Heart right ventricle (tissue), 16 donors: Measurements from ENCODE around the gene SLC10A6. TPM values are rescaled to one million over a fixed set of nuclear protein-coding genes. Genes with fewer than 3 reads are reported as not detected.

Experiments used
- ATAC-seq, 8 donors: fragments of 200-7000 bp; cut with Tn5 transposase; one replicate each; pipeline ENCODE4 v1.9.1; 2020; ENCODE audit warnings: mild to moderate bottlenecking in 8 of 8, moderate library complexity in 8 of 8, moderate number of reproducible peaks in 1 of 8
- DNase-seq, 2 donors: peaks; one replicate each; pipeline ENCODE4 v3.0.0-alpha.2; 2020
- H3K27ac ChIP-seq, 10 donors: fragments of 200-600 bp; sonication (generic) in 2 of 10; one replicate each; pipeline versions ENCODE4 v1.5.0 to v1.8.0; 2020 to 2022; ENCODE audit warnings: mild to moderate bottlenecking in 3 of 10
- H3K27me3 ChIP-seq, 7 donors: fragments of 200-600 bp; one replicate each; pipeline ENCODE4 v1.8.0; 2021 to 2022; ENCODE audit warnings: mild to moderate bottlenecking in 2 of 7
- H3K36me3 ChIP-seq, 9 donors: fragments of 200-600 bp; sonication (generic) in 1 of 9; one replicate each; pipeline versions ENCODE4 v1.5.0 to v1.8.0; 2020 to 2022; ENCODE audit warnings: mild to moderate bottlenecking in 2 of 9
- H3K4me1 ChIP-seq, 9 donors: fragments of 200-600 bp; sonication (generic) in 1 of 9; one replicate each; pipeline versions ENCODE4 v1.5.0 to v1.8.0; 2020 to 2022; ENCODE audit warnings: mild to moderate bottlenecking in 4 of 9
- H3K4me3 ChIP-seq, 10 donors: fragments of 200-600 bp; sonication (generic) in 2 of 10; one replicate each; pipeline versions ENCODE4 v1.5.0 to v1.8.0; 2020 to 2022; ENCODE audit warnings: mild to moderate bottlenecking in 7 of 10, moderate library complexity in 2 of 10
- H3K9me3 ChIP-seq, 11 donors: fragments of 200-600 bp in 10 of 11; sonication (generic) in 2 of 11; one replicate each; pipeline versions ENCODE4 v1.5.0 to v1.8.0; 2013 to 2022; ENCODE audit warnings: mild to moderate bottlenecking in 2 of 11, control low read depth in 1 of 11, moderate library complexity in 1 of 11
- CTCF ChIP-seq, 9 donors: fragments of 200-600 bp; sonication (generic) in 2 of 9; IDR thresholded peaks; one replicate each; pipeline versions ENCODE4 v1.5.0 to v1.8.0; 2021 to 2022; ENCODE audit warnings: antibody characterized with exemption in 9 of 9, mild to moderate bottlenecking in 5 of 9, moderate library complexity in 1 of 9
- WGBS, 2 donors: extraction: QIAGEN DNeasy Blood & Tissue Kit; methylation state at CpG; one replicate each; pipeline ENCODE4 v1.1.7; 2013; ENCODE audit warnings: inconsistent platforms in 1 of 2; 5-methylcytosine and 5-hydroxymethylcytosine counted together
- intact Hi-C, 10 donors: fragments of 100-400 bp; cut with DNase I; formaldehyde crosslinking; loops; one replicate each; pipeline versions ENCODE4 v1.11.1 to v1.14.2; 2022
- long read RNA-seq, 3 donors: library from polyadenylated mRNA; unstranded; transcript quantifications; one replicate each; pipeline ENCODE4 v2.0.0, GENCODE V29; 2020 to 2021
- polyA plus RNA-seq, 2 donors: library from polyadenylated mRNA; stranded (reverse); fragments of 200-250 nt; gene quantifications; one replicate each; pipeline ENCODE4 v1.2.3, GENCODE V29; 2013
- total RNA-seq, 10 donors: library from RNA; stranded (reverse); fragmentation: NEBNext Ultra II Directional in 3 of 10; extraction: Animal tissue kit (Norgen Biotek cat#: 25700) in 3 of 10; gene quantifications; one replicate each; pipeline versions ENCODE4 v1.2.1 to v1.2.4, GENCODE V29; 2021 to 2023
- donor health status: Arrhythmogenic right ventricular cardiomyopathy.
- donor health status: ischemic (EF 13 %, LVEDD 7.1; RV severe dilation, severe dysfunction).
- donor health status: healthy with polysubstance abuse.
- donor health status: DM: no; HTN: yes; CAD: no.
- donor health status: DM: no; HTN: no; CAD: no.
- donor health status: ischemic (EF 25% LVEDD 6.9; RV normal size, moderate dysfunction).
- donor health status: ischemic (EF 25% LVEDD 5.7; RV mildly dilated, moderate dysfunction).
- donor health status: healthy.
- donor health status: DM: yes; HTN: yes; CAD: no.
- donor health status: Ischemic cardiomyopathy.
- donor health status: ischemic (EF 35%, LVEDD 5.7; RV mildly dilated, moderate dysfunction).
- donor health status: nonischemic (EF 11% LVEDD 7.7; RV severe dilation, severe dysfunction).
- donor health status: DM: yes; HTN: yes; CAD: no.
- donor health status: PGD.
- donor health status: ischemic (EF 29% LVEDD 5.4; RV normal size, mild dysfunction).
- donor health status: nonischemic (EF 23%, LVEDD 6.1; RV moderate dilation, normal function).

The SLC10A6 gene, protein sequence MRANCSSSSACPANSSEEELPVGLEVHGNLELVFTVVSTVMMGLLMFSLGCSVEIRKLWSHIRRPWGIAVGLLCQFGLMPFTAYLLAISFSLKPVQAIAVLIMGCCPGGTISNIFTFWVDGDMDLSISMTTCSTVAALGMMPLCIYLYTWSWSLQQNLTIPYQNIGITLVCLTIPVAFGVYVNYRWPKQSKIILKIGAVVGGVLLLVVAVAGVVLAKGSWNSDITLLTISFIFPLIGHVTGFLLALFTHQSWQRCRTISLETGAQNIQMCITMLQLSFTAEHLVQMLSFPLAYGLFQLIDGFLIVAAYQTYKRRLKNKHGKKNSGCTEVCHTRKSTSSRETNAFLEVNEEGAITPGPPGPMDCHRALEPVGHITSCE
- total RNA-seq: under 1 TPM in 9 of 10 donors, not detected in 1; 0.22 to 0.90 (median 0.55) TPM
- polyA plus RNA-seq: under 1 TPM in 1 of 2 donors, not detected in 1; 0.23 TPM
- long read RNA-seq, donor 1: 0 reads
- long read RNA-seq, donor 2: 0 reads
- long read RNA-seq, donor 3, partial matches to known transcripts: 0 of 1 reads
- long read RNA-seq, donor 3, other reads (novel, unspliced or antisense): 1 of 1 reads

DNA sequence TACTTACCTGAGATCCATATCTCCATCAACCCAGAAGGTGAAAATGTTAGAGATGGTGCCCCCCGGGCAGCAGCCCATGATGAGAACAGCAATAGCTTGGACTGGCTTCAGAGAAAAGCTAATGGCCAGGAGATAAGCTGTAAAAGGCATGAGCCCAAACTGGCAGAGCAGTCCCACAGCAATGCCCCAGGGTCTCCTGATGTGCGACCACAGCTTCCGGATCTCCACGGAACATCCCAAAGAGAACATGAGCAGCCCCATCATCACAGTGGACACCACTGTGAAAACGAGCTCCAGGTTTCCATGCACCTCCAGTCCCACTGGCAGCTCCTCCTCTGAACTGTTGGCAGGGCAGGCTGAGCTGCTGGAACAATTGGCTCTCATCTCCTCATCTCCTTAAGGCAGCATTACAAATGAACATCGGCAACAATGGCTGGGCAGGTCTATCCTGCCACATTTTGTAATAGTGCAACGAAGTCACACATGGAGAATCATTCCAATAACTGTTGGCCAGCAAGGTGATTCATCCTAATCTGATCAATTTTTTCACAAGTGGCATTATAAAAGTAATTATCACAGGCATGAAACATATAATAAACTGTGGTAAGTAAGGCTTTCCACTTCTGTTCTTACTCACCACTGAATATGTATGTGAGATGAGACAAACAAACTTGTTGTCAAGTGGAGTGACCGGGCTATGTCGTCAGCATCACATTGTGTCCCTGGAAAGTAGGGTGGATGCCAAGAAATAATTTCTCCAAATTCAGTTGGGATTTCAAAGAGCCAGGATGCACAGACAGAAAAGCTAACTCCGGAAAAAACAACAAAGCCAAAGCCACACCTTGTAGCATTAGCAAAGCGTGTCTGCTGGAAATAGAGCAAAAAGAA lies at the start of gene SLC10A6:
SLC10A6 (minus strand) TSS at position 653 of the 888 bp plus-strand sequence; CDS start at position 384, 269 bp downstream.
- Histone ChIP-seq H3K27me3 (no peaks in the 10 kb centered on the region), H3K9me3 (no peaks in the 10 kb centered on the region), H3K4me3 (peak within 1 kb of the TSS in 4 of 10 donors; percentile 17 to 33 (median 24)), H3K27ac (peak within 1 kb of the TSS in 8 of 10 donors; percentile 35 to 66 (median 45)), H3K4me1 (peaks cover 0 to 44% (median 15%) of the 10 kb centered on the region in 9 donors), H3K36me3 (no peaks in the 10 kb centered on the region)
- peak in 1 of 2 donors; percentile 39 for DNase-seq
- peak in 7 of 8 donors; percentile 62 to 85 (median 78) for ATAC-seq
- intact Hi-C loops: loop anchor here in 1 of 10 donors (5.0 kb wide), 1 partner anchor 43 kb away; the partner anchor contains the start of gene C4orf36
- TF ChIP-seq CTCF (IDR thresholded peaks at IDR 0.05): no peak
- 59 to 63% methylated on average over 11 of the region's 11 CpGs for WGBS, 2 donors

GRCh38 chr4:86898562-86898961 lies 49.4 kb upstream of the SLC10A6 start:
- intact Hi-C loops: loop anchor here in 4 of 10 donors (5.0 to 10.0 kb wide), 3 partner anchors 84 to 401 kb away; no protein-coding TSS in a partner anchor

DNA sequence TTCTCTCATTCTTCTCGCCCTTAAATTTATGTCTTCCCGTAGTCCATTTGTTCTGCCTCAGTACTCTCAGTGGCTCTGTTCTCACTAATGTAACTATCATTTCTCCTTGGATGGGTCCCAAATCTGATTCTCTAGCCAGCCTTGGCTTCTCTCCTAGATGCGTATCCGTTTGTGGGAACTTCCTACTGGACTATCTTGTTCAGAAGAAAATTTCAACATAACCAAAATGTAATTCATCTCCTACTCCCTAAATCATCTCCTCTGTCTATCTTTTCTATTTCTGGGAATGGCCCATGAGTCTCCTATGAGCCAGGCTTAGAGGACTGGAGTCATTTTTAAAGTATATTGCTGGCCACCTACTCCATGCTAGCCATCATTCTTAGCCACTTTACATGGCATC lies 47.4 kb upstream of the SLC10A6 start:
- no peak overlapping the region for H3K27ac ChIP-seq
- no peaks in the 10 kb centered on the region for H3K36me3 ChIP-seq
- no peak for DNase-seq
- H3K4me1 ChIP-seq: peaks cover 0 to 21% (median 0%) of the 10 kb centered on the region in 9 donors
- H3K27me3 ChIP-seq: peaks cover 0 to 10% (median 0%) of the 10 kb centered on the region in 7 donors
- H3K4me3 ChIP-seq: no peak overlapping the region
- TF ChIP-seq CTCF (IDR thresholded peaks at IDR 0.05): no peak
- no peak for ATAC-seq
- no peaks in the 10 kb centered on the region for H3K9me3 ChIP-seq
- intact Hi-C loops: loop anchor here in 6 of 10 donors (2.0 to 10.0 kb wide), 5 partner anchors 82 to 400 kb away; no protein-coding TSS in a partner anchor
- 53 to 62% methylated on average over 4 of the region's 4 CpGs for WGBS, 2 donors

More at GRCh38 chr4:86898562-86898961, 49.4 kb upstream of the SLC10A6 start:
- H3K4me3 ChIP-seq: no peak overlapping the region
- H3K27ac ChIP-seq: no peak overlapping the region
- peak in 1 of 9 donors; percentile 13 for TF ChIP-seq CTCF (IDR thresholded peaks at IDR 0.05)
- ATAC-seq: no peak
- H3K4me1 ChIP-seq: peaks cover 0 to 7% (median 0%) of the 10 kb centered on the region in 9 donors
- no peaks in the 10 kb centered on the region for H3K27me3 ChIP-seq
- whole genome bisulfite sequencing, 2 donors: 89 to 92% methylated on average over 4 of the region's 4 CpGs
- H3K9me3 ChIP-seq: no peaks in the 10 kb centered on the region
- no peak for DNase-seq
- H3K36me3 ChIP-seq: no peaks in the 10 kb centered on the region
